AG09309 (cell line): Measurements from ENCODE around the gene TMEM107.
"Not testable (repeated sequence)": the region's sequence is repeated elsewhere in the genome, so short reads cannot be mapped to it uniquely, and the experiment has no call there.

ENCODE experiments used
- DNase-seq: peaks from one replicate; pipeline ENCODE4 v3.0.0-alpha.2; 2010; ENCODE audit warnings: low read depth
- H3K4me3 ChIP-seq: 2 replicates; pipeline ENCODE4 v1.5.1; 2011; ENCODE audit warnings: mild to moderate bottlenecking, low read depth, low read length, moderate library complexity; ENCODE audit not compliant: control insufficient read depth
- TF ChIP-seq, protein P1 (sequence below): IDR thresholded peaks from 2 replicates; pipeline ENCODE4 v1.5.1; 2011; ENCODE audit warnings: mild to moderate bottlenecking, low read depth, low read length, inconsistent platforms; ENCODE audit not compliant: insufficient read depth, control insufficient read depth; ENCODE audit errors: missing control alignments

Gene TMEM107

DNA sequence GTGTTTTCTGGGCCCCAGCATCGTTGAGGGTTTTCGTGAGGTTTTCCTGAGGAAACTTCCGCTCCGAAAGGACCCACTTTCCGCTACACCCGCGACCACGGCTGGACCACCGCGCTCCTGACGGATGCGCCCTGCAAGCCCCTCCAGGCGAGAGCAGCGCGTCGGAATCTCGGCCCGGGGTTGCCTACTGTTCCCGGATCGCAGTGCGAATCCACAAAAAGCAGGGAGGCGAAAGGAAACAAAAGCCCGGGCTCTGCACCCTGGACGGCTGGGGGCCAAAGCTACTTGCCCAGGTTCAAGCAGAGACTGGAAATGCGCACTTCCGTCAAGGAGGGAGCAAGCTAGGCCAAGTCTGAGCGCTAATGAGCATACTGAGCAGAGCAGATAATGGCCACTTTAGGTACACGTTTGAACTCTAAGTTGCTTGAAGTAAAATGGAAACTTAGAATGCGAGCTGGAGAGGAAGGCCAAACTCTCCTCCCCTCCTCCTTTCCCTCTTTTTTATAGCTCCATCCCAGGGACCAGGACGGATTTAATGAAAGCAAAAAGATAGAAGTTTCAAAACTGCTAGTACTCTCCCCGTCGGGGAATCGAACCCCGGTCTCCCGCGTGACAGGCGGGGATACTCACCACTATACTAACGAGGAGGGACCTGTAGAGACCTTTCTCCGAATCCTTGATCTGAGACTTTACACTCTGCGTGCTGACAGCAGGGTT is 45.6 kb upstream of the TMEM107 start:
- DNase-seq = peak; percentile 67
- TF ChIP-seq, protein P1, sequence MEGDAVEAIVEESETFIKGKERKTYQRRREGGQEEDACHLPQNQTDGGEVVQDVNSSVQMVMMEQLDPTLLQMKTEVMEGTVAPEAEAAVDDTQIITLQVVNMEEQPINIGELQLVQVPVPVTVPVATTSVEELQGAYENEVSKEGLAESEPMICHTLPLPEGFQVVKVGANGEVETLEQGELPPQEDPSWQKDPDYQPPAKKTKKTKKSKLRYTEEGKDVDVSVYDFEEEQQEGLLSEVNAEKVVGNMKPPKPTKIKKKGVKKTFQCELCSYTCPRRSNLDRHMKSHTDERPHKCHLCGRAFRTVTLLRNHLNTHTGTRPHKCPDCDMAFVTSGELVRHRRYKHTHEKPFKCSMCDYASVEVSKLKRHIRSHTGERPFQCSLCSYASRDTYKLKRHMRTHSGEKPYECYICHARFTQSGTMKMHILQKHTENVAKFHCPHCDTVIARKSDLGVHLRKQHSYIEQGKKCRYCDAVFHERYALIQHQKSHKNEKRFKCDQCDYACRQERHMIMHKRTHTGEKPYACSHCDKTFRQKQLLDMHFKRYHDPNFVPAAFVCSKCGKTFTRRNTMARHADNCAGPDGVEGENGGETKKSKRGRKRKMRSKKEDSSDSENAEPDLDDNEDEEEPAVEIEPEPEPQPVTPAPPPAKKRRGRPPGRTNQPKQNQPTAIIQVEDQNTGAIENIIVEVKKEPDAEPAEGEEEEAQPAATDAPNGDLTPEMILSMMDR = no peak
- H3K4me3 ChIP-seq = peak overlapping the region; percentile 72

DNA sequence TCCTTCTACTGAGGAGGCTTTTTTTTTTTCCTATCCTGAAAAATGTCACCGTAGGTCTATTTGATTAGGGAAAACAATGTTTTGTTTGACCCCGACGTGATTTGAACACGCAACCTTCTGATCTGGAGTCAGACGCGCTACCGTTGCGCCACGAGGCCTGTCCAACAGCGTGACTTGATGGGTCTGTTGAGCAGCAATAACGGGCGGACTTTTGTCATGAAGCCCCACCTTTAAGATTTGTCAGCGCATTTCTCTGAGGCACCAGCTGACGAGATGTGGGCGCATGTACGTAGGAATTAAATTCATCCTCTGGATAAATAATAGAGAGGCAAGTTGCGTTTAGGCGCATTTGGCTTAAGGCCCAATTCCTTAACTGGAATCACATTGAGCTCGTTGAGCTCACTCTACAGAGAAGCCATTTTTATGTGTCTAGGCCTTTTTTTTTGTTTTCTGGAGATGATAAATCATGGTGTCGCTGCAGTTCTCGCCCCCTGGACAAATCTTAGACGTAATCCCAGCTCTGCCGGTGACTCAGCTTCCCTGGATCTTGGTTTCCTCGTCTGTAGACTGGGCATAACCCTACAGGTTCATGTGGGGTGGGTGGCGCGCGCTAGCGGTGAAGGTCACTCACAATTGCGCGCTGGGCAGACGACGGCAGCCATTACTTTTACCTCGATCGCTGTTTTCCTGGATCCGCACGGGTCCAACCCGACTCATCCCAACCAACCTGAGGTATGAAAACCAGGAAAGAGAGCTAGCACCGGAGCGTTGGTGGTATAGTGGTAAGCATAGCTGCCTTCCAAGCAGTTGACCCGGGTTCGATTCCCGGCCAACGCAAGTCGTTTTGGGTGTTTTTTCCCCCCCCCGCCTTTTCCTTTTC is 44.8 kb upstream of the TMEM107 start:
- peak; percentile 80 for DNase-seq
- TF ChIP-seq, protein P1 = no peak
- peak overlapping the region; percentile 65 for H3K4me3 ChIP-seq

DNA sequence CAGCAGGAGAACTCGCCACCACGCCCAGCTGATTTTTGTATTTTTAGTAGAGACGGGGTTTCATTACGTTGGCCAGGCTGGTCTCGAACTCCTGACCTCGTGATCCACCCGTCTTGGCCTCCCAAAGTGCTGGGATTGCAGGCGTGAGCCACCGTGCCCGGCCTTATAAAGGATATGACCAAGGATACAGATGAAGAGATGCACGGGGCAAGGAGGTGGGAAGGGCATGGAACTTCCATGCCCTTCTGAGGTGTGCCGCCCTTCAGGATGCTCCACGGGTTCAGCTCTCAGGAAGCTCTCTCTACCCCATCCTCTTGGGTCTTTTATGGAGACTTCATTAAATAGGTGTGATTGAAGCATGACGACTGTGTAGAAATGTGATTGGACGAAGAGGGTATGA is 37.8 kb upstream of the TMEM107 start:
- DNase-seq, H3K4me3 ChIP-seq: not testable (repeated sequence)

DNA sequence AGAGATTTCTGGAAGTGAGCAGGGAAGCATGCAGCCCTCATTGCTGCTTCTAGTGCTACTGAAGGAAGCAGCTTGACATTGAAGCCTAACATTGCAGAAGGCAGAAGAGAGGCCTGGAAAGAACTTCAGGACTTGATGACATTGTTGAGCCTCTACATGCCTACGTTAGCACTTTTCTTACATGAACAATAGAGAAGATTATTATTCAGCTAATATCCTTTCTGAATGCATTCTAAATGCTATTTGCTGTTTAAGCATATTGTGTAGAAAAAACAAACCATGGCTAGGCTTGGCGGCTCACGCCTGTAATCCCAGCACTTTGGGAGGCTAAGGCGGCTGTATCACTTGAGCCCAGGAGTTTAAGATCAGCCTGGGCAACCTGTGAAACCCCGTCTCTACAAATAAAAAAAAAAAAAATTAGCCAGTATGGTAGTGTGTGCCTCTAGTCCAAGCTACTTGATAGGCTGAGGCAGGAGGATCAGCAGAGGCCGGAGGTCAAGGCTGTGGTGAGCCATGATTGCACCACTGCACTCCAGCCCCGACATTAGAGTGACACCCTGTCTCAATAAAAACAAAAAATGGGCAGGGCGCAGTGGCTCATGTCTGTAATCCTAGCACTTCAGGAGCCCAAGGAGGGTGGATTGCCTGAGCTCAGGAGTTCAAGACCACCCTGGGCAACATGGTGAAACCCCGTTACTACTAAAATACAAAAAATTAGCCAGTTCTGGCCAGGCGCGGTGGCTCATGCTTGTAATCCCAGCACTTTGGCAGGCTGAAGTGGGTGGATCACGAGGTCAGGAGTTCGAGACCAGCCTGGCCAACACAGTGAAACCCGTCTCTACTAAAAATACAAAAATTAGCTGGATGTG is 36.4 kb upstream of the TMEM107 start:
- no peak overlapping the region for H3K4me3 ChIP-seq
- DNase-seq = no peak
- TF ChIP-seq, protein P1 = no peak

DNA sequence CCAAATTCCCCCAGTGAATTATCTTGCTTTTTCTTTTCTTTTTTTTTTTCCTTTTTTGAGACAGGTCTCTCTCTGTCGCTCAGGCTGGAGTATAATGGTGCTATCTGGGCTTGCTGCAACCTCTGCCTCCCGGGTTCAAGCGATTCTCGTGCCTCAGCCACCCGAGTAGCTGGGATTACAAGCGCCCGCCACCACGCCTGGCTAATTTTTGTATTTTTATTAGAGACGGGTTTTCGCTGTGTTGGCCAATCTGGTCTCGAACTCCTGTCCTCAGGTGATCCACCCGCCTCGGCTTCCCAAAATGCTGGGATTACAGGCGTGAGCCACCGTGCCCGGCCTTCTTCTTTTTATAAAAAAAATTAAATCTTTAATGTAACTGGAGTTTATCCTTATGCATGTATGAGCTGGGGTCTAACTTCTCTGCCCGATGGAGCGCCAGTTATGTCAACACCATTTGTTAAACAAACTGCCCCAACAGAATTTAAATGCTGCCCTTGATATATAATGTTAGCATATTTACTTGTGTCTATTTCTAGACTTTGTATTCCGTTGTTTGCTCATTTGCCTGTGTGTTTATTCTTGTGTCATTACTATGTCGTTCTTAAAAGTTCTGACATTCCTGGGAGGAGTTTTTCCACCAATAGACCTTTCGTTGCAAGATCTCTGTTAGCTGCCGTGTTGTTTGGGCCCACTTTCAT is 34.7 kb upstream of the TMEM107 start:
- H3K4me3 ChIP-seq = peak overlapping the region; percentile 81
- TF ChIP-seq, protein P1 = no peak
- DNase-seq = no peak

DNA sequence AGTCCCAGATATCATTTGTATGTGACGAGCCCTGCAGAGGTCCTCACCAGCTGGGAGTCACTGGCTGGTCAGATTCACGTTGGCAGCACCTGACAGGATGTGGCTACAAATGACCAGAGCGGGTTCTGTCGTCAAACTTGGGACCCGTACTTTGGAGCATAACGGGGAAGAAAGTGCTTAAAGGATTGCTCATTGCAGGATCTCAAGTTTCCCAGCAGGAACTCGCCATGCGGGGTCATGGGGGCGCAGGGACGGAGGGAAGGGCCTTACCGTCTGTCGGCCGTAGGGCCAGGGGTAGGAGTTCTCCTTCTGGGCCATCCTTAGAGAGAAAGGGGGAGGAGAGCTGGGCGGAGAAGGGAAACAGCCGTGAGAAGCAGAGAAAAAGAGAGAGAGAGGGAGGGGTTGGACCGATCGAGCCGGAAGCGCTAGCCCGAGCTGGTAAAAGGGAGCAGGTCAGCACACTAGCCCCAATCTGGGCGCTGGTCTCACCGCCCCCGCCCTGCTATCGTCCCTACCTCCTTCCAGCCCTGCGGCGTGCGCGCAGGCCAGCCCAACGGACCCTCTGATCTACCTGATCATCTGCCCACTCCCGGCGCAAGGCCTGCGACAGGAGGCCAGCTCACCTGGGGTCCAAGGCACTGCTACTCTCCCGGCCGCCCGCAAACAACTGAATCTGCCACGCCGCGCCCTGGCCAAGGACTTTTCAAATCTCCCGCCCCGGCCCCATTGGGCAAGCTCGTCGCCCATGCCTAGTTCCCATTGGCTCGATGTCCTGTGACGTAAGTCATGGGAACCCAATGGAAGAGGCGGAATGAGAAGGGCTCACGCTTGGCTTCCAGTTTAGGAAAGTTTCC is 34.0 kb upstream of the TMEM107 start, which contains the start of gene AURKB:
AURKB (minus strand) TSS at position 669 of the 854 bp plus-strand sequence; CDS start at position 318, 351 bp downstream.
- DNase-seq = peak; percentile 86
- TF ChIP-seq, protein P1 = no peak

More for the DNA sequence above, 34.0 kb upstream of the TMEM107 start, which contains the start of gene AURKB:
- peak within 1 kb of the TSS; percentile 81 for H3K4me3 ChIP-seq
